HFFc6 (cell line): Measurements from ENCODE around the gene IFI44L. TPM values are rescaled to one million over a fixed set of nuclear protein-coding genes. Genes with fewer than 3 reads are reported as not detected.

Experiments
- DNase-seq: peaks from one replicate; pipeline ENCODE4 v3.0.0-alpha.2; 2018
- H3K27ac Mint-ChIP-seq: 2 replicates; pipeline ENCODE4 v1.8.0; 2020; ENCODE audit warnings: mild to moderate bottlenecking, mixed read lengths
- H3K27me3 Mint-ChIP-seq: 2 replicates; pipeline ENCODE4 v1.8.0; 2021; ENCODE audit warnings: mild to moderate bottlenecking, moderate library complexity, mixed read lengths; ENCODE audit not compliant: insufficient read depth
- H3K36me3 Mint-ChIP-seq: 2 replicates; pipeline ENCODE4 v1.8.0; 2021; ENCODE audit warnings: low read depth, mixed read lengths
- H3K4me1 Mint-ChIP-seq: 2 replicates; pipeline ENCODE4 v1.8.0; 2020; ENCODE audit warnings: low read depth, mixed read lengths
- H3K4me3 Mint-ChIP-seq: 2 replicates; pipeline ENCODE4 v1.8.0; 2020; ENCODE audit warnings: mild to moderate bottlenecking, moderate library complexity, mixed read lengths
- H3K9me3 Mint-ChIP-seq: 2 replicates; pipeline ENCODE4 v1.8.0; 2020; ENCODE audit warnings: mild to moderate bottlenecking, mixed read lengths
- CTCF ChIP-seq: fragments of 200-600 bp; sonication (generic); IDR thresholded peaks from 2 replicates; pipeline ENCODE4 v1.5.0; 2021; ENCODE audit warnings: antibody characterized with exemption, mild to moderate bottlenecking
- total RNA-seq, 6 experiments: library from RNA; stranded (reverse); fragmentation: NEBNext Ultra II Directional; extraction: Animal tissue kit (Norgen Biotek cat#: 25700); gene quantifications; 2 replicates in 1 of 6; 3 replicates in 5 of 6; pipeline ENCODE4 v1.2.3, GENCODE V29; 2021

The IFI44L gene
- total RNA-seq, 6 experiments from 2014 or later = 0.18 to 0.52 (median 0.34) TPM

GRCh38 chr1:78620666-78621065, 418 bp downstream of the IFI44L start:
- Mint-ChIP-seq H3K36me3 (no peaks in the 10 kb centered on the region), H3K27me3 (0 out of 2 replicates have a peak, but pooled peaks cover 1% of the 10 kb centered on the region), H3K9me3 (no peaks in the 10 kb centered on the region), H3K27ac (peak overlapping the region; percentile 85), H3K4me1 (peaks cover 39% of the 10 kb centered on the region), H3K4me3 (peak overlapping the region; percentile 84)
- DNase-seq = no peak
- TF ChIP-seq CTCF = no peak

GRCh38 chr1:78622548-78622947, 2.3 kb downstream of the IFI44L start:
- Mint-ChIP-seq H3K4me1 (peaks cover 43% of the 10 kb centered on the region), H3K27me3 (0 out of 2 replicates have a peak, but pooled peaks cover 1% of the 10 kb centered on the region), H3K9me3 (no peaks in the 10 kb centered on the region), H3K27ac (no peak overlapping the region), H3K36me3 (no peaks in the 10 kb centered on the region), H3K4me3 (no peak overlapping the region)
- no peak for TF ChIP-seq CTCF
- no peak for DNase-seq

- Mint-ChIP-seq H3K4me1 (peaks cover 39% of the 10 kb centered on the region), H3K4me3 (no peak overlapping the region), H3K9me3 (no peaks in the 10 kb centered on the region), H3K27me3 (0 out of 2 replicates have a peak, but pooled peaks cover 1% of the 10 kb centered on the region), H3K27ac (no peak overlapping the region), H3K36me3 (no peaks in the 10 kb centered on the region)
- DNase-seq = no peak
- TF ChIP-seq CTCF = no peak
Observed at GRCh38 chr1:78624035-78624434, 3.8 kb downstream of the IFI44L start.

- H3K27ac Mint-ChIP-seq = no peak overlapping the region
- peak; percentile 6 for DNase-seq
- no peak for TF ChIP-seq CTCF
- H3K27me3 Mint-ChIP-seq = no peaks in the 10 kb centered on the region
- no peaks in the 10 kb centered on the region for H3K36me3 Mint-ChIP-seq
- H3K9me3 Mint-ChIP-seq = no peaks in the 10 kb centered on the region
- no peak overlapping the region for H3K4me3 Mint-ChIP-seq
- peaks cover 19% of the 10 kb centered on the region for H3K4me1 Mint-ChIP-seq
Observed at GRCh38 chr1:78627321-78627720, 7.1 kb downstream of the IFI44L start.

- no peak for DNase-seq
- Mint-ChIP-seq H3K36me3 (no peaks in the 10 kb centered on the region), H3K27ac (no peak overlapping the region), H3K4me1 (peaks cover 19% of the 10 kb centered on the region), H3K9me3 (no peaks in the 10 kb centered on the region), H3K4me3 (no peak overlapping the region), H3K27me3 (no peaks in the 10 kb centered on the region)
- no peak for TF ChIP-seq CTCF
Observed at GRCh38 chr1:78630600-78630999, 10.4 kb downstream of the IFI44L start.

GRCh38 chr1:78633209-78633608, 13.0 kb downstream of the IFI44L start:
- H3K36me3 Mint-ChIP-seq = no peaks in the 10 kb centered on the region
- no peak for TF ChIP-seq CTCF
- no peak overlapping the region for H3K27ac Mint-ChIP-seq
- no peaks in the 10 kb centered on the region for H3K9me3 Mint-ChIP-seq
- H3K4me1 Mint-ChIP-seq = peaks cover 7% of the 10 kb centered on the region
- H3K27me3 Mint-ChIP-seq = no peaks in the 10 kb centered on the region
- no peak for DNase-seq
- H3K4me3 Mint-ChIP-seq = no peak overlapping the region
